Esophagus muscularis mucosa (tissue), 4 donors: ENCODE results near the gene RNF213. TPM values are rescaled to one million over a fixed set of nuclear protein-coding genes. Genes with fewer than 3 reads are reported as not detected.
"Not testable (repeated sequence)": the region's sequence is repeated elsewhere in the genome, so short reads cannot be mapped to it uniquely, and the experiment has no call there.

Source experiments
- DNase-seq: peaks from one replicate; pipeline ENCODE4 v3.0.0-alpha.2; 2017; ENCODE audit errors: extremely low spot score
- H3K27ac ChIP-seq, 4 donors: fragments of 200-600 bp; sonication (generic); replicated peaks in 1 of 4; 1 replicate in 3 of 4; 2 replicates in 1 of 4; pipeline ENCODE4 v1.5.1; 2016 to 2019; ENCODE audit warnings: mild to moderate bottlenecking in 1 of 4
- H3K27me3 ChIP-seq, 4 donors: fragments of 200-600 bp; sonication (generic); one replicate each; pipeline versions ENCODE4 v1.5.1 to v1.6.0; 2016 to 2019
- H3K36me3 ChIP-seq, 4 donors: fragments of 200-600 bp; sonication (generic); one replicate each; pipeline ENCODE4 v1.5.1; 2016 to 2019
- H3K4me1 ChIP-seq, 4 donors: fragments of 200-600 bp; sonication (generic); one replicate each; pipeline ENCODE4 v1.5.1; 2016 to 2019
- H3K4me3 ChIP-seq, 4 donors: fragments of 200-600 bp; sonication (generic); 1 replicate in 2 of 4; 2 replicates in 2 of 4; pipeline ENCODE4 v1.5.1; 2016 to 2019; ENCODE audit warnings: mild to moderate bottlenecking in 4 of 4, moderate library complexity in 1 of 4
- H3K9me3 ChIP-seq, 4 donors: fragments of 200-600 bp; sonication (generic); 1 replicate in 3 of 4; 2 replicates in 1 of 4; pipeline ENCODE4 v1.5.1; 2016 to 2019
- EP300 ChIP-seq: sonication (generic); formaldehyde crosslinking; IDR thresholded peaks from one replicate; pipeline ENCODE4 v1.6.1; 2017; ENCODE audit warnings: antibody characterized with exemption
- POLR2A ChIP-seq: fragments of 450-650 bp; IDR thresholded peaks from one replicate; pipeline ENCODE4 v1.6.1; 2017; ENCODE audit warnings: antibody characterized with exemption, moderate library complexity, mild to moderate bottlenecking, low read depth
- POLR2AphosphoS5 ChIP-seq, 2 donors: sonication (generic); formaldehyde crosslinking; IDR thresholded peaks; one replicate each; pipeline ENCODE4 v1.6.1; 2017; ENCODE audit warnings: antibody characterized with exemption in 2 of 2
- WGBS: methylation state at CpG from one replicate; pipeline ENCODE4 v1.1.5; 2018; 5-methylcytosine and 5-hydroxymethylcytosine counted together
- intact Hi-C: fragments of 100-400 bp; cut with DNase I; formaldehyde crosslinking; loops from one replicate; pipeline ENCODE4 v1.15.1; 2023
- total RNA-seq, 4 donors: library from RNA; depleted of rRNA; stranded (reverse); fragments of >200 nt; gene quantifications; one replicate each; pipeline versions ENCODE4 v1.1.0 to v1.2.1, GENCODE V29; 2016
- TF ChIP-seq, protein P1 (sequence below), 3 experiments: fragments of 200-600 bp in 2 of 3; fragments of 450-650 bp in 1 of 3; sonication (generic) in 2 of 3; IDR thresholded peaks; one replicate each; pipeline ENCODE4 v1.5.1; 2017 to 2019; ENCODE audit warnings: antibody characterized with exemption in 3 of 3, mild to moderate bottlenecking in 2 of 3, moderate library complexity in 1 of 3

The RNF213 gene
- total RNA-seq, 4 donors from 2014 or later, result 55.8 to 85.7 (median 75.9) TPM

DNA sequence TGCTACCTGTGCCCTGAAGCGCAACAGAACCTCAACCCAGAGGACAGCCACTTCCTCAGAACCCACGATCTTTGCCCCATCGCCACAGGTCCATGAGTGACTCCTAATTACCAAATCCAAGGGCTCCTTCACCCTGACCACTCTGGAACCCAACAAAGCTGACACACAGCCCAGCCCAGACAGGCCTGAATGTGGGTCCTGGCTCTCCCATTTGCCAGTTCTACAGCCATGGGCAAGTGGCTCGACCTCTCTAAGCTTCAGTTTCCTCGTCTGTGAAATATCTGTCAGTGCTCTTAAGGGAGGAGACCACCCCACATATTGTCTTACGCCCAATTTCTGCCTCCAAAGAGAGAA lies 136.4 kb downstream of the RNF213 start:
- intact Hi-C loops, result no loop called here
- Histone ChIP-seq H3K4me1 (peaks cover 0 to 8% (median 2%) of the 10 kb centered on the region in 4 donors), H3K9me3 (no peaks in the 10 kb centered on the region), H3K27ac (no peak overlapping the region), H3K27me3 (no peaks in the 10 kb centered on the region), H3K4me3 (no peak overlapping the region), H3K36me3 (peaks cover 15 to 41% (median 27%) of the 10 kb centered on the region in 4 donors)
- 85% methylated on average over 6 of the region's 6 CpGs for WGBS
- DNase-seq, result no peak
- TF ChIP-seq, protein P1, sequence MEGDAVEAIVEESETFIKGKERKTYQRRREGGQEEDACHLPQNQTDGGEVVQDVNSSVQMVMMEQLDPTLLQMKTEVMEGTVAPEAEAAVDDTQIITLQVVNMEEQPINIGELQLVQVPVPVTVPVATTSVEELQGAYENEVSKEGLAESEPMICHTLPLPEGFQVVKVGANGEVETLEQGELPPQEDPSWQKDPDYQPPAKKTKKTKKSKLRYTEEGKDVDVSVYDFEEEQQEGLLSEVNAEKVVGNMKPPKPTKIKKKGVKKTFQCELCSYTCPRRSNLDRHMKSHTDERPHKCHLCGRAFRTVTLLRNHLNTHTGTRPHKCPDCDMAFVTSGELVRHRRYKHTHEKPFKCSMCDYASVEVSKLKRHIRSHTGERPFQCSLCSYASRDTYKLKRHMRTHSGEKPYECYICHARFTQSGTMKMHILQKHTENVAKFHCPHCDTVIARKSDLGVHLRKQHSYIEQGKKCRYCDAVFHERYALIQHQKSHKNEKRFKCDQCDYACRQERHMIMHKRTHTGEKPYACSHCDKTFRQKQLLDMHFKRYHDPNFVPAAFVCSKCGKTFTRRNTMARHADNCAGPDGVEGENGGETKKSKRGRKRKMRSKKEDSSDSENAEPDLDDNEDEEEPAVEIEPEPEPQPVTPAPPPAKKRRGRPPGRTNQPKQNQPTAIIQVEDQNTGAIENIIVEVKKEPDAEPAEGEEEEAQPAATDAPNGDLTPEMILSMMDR (IDR thresholded peaks at IDR 0.05), result no peak
- TF ChIP-seq POLR2A (no peak), POLR2AphosphoS5 (IDR thresholded peaks at IDR 0.05) (no peak), EP300 (no peak)

DNA sequence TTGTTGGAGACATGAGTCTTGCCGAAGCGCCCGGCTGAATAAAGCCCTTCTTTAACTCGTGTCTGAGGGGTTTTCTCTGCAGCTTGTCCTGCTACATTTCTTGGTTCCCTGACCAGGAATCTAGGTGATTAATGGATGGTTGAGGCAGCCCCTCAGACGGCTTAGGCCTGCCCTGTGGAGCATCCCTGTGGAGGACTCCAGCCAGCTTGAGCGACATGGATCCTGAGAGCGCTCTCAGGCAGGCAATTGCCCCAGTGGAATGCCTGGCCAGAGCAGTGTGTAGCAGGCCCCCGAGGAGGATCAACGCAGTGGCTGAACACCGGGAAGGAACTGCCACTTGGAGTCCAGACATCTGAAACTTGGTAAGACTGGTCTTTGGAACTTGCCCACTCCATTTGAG lies 137.0 kb downstream of the RNF213 start:
- no peaks in the 10 kb centered on the region for H3K27me3 ChIP-seq
- H3K36me3 ChIP-seq, result peaks cover 8 to 34% (median 21%) of the 10 kb centered on the region in 4 donors
- H3K4me3 ChIP-seq, result no peak overlapping the region
- no peak overlapping the region for H3K27ac ChIP-seq
- H3K4me1 ChIP-seq, result peaks cover 0 to 8% (median 2%) of the 10 kb centered on the region in 4 donors
- 84% methylated on average over 10 of the region's 10 CpGs for WGBS
- DNase-seq, result no peak
- H3K9me3 ChIP-seq, result no peaks in the 10 kb centered on the region
- TF ChIP-seq POLR2A, result no peak
- TF ChIP-seq POLR2AphosphoS5 (IDR thresholded peaks at IDR 0.05), result no peak
- TF ChIP-seq EP300, result no peak
- TF ChIP-seq, protein P1 (IDR thresholded peaks at IDR 0.05), result no peak
- intact Hi-C loops, result no loop called here

DNA sequence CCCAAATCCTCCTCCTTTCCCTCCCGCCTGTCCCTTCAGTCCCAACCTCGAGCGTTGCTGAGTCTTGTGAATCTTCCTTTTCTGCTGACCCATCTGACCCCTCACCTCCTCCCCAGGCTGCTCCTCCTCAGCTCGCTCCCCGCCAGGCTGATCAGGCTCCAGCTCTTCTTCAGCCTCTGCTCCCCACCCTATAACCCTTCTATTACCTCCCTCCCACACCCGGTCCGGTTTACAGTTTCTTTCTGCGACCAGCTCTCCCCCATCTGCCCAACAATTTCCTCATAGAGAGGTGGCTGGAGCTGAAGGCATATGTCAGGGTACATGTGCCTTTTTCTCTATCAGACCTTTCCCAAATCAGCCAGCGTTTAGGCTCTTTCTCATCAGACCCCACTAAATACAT lies 140.4 kb downstream of the RNF213 start:
- H3K27ac ChIP-seq, H3K36me3 ChIP-seq, H3K9me3 ChIP-seq, H3K4me1 ChIP-seq, intact Hi-C loops, DNase-seq, H3K27me3 ChIP-seq, H3K4me3 ChIP-seq: not testable (repeated sequence)
- WGBS, result 75% methylated on average over 9 of the region's 9 CpGs

DNA sequence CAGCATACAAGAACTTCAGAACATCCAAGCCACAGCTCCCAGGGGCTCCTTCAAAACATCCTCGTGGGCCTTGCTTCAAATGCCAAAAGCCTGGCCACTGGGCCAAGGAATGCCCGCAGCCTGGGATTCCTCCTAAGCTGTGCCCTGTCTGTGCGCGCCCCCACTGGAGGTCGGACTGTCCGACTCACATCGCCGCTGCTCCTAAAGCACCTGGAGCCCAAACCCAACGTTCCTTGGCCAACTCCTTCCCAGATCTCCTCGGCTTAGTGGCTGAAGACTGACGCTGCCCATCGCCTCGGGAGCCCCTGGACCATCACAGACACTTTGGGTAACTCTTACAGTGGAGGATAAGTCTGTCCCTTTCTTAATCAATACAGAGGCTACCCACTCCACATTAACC lies 141.4 kb downstream of the RNF213 start:
- H3K36me3 ChIP-seq, DNase-seq, H3K4me3 ChIP-seq, H3K4me1 ChIP-seq, H3K27ac ChIP-seq, intact Hi-C loops, H3K27me3 ChIP-seq, H3K9me3 ChIP-seq: not testable (repeated sequence)
- 95% methylated on average over 13 of the region's 13 CpGs for WGBS

DNA sequence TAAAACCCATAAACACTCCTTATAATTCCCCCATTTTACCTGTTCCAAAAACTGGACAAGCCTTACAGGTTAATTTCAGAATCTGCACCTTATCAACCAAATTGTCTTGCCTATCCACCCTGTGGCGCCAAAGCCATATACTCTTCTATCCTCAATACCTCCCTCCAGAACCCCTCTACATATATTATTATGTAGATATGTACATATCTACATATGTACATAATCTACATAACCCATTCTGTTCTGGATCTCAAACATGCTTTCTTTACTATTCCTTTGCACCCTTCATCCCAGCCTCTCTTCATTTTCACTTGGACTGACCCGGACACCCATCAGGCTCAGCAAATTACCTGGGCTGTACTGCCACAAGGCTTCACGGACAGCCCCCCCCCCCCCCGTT lies 142.3 kb downstream of the RNF213 start:
- Histone ChIP-seq H3K4me1 (no peaks in the 10 kb centered on the region), H3K9me3 (no peaks in the 10 kb centered on the region), H3K4me3 (no peak overlapping the region), H3K27me3 (no peaks in the 10 kb centered on the region), H3K36me3 (no peaks in the 10 kb centered on the region), H3K27ac (no peak overlapping the region)
- WGBS, result 97% methylated on average over 4 of the region's 4 CpGs
- TF ChIP-seq POLR2A (no peak), EP300 (no peak), POLR2AphosphoS5 (IDR thresholded peaks at IDR 0.05) (no peak)
- TF ChIP-seq, protein P1 (IDR thresholded peaks at IDR 0.05), result no peak
- intact Hi-C loops, result no loop called here
- no peak for DNase-seq

DNA sequence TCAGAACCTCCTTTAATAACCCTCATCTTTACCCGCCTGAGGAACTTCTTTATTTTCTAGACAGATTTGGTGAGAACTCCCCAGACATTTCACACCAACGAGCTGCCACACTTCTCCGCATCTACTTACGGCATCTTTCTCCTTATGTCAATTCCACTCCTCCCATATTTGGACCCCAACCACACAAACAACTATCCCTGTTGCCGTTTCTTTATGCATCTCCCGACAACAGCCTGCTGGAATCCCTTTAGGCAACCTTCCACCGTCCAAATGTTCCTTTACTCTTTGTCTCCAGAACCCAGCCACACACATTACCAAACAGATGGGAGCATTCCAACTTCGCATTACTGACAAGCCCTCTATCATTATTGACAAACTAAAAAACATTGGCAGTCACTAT lies 145.5 kb downstream of the RNF213 start:
- no peak for TF ChIP-seq POLR2AphosphoS5 (IDR thresholded peaks at IDR 0.05)
- no peak for TF ChIP-seq EP300
- TF ChIP-seq, protein P1 (IDR thresholded peaks at IDR 0.05), result no peak
- no peak for TF ChIP-seq POLR2A
- 95% methylated on average over 8 of the region's 8 CpGs for WGBS

DNA sequence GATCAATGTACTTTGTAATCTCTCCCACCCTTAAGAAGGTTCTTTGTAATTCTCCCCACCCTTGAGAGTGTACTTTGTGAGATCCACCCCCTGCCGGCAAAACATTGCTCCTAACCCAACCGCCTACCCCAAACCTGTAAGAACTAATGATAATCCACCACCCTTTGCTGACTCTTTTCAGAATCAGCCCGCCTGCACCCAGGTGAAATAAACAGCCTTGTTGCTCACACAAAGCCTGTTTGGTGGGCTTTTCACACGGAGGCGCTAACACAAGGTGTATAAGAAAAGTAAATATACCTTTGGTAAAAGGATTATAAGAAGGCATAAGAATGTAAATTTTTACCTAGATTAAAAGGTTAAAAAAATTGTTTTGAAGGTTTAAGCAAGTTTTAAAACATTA lies 147.3 kb downstream of the RNF213 start:
- WGBS, result 75% methylated on average over 5 of the region's 5 CpGs
- H3K9me3 ChIP-seq, intact Hi-C loops, H3K4me3 ChIP-seq, H3K36me3 ChIP-seq, DNase-seq, H3K4me1 ChIP-seq, H3K27me3 ChIP-seq, H3K27ac ChIP-seq: not testable (repeated sequence)

More for the DNA sequence above, 145.5 kb downstream of the RNF213 start:
- Histone ChIP-seq H3K27me3 (no peaks in the 10 kb centered on the region), H3K4me3 (no peak overlapping the region), H3K36me3 (no peaks in the 10 kb centered on the region), H3K9me3 (no peaks in the 10 kb centered on the region), H3K4me1 (peaks cover 0 to 3% (median 0%) of the 10 kb centered on the region in 4 donors), H3K27ac (no peak overlapping the region)
- intact Hi-C loops, result no loop called here
- no peak for DNase-seq
